AG09319 (cell line): ENCODE data around the gene SHROOM3.

Experiments used
- DNase-seq: peaks from one replicate; pipeline ENCODE4 v3.0.0-alpha.2; 2010; ENCODE audit warnings: low read depth; ENCODE audit errors: extremely low read depth
- CTCF ChIP-seq: IDR thresholded peaks from 2 replicates; pipeline ENCODE4 v1.5.1; 2011; ENCODE audit warnings: low read depth, mild to moderate bottlenecking, inconsistent platforms, low read length, moderate library complexity

The SHROOM3 gene

DNA sequence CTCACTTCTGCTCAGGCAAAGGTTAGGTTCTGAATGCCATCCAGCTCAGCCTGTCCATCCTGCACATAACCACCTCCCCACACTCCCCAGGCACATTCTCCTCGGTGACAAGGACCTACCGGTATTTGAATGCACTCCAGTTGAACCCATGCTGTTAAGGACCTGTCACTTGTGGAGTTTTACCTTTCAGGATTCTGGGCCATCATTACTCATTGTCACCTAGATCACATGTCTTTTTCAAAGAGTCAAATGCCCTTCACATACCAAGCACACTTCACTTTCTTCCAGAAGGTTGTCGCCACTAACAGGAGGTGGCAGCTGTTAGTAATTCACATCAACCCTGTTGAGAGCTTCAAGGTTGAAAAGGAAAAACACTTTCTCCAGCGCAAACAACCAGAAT lies 244.7 kb downstream of the SHROOM3 start:
- no peak for DNase-seq
- TF ChIP-seq CTCF, result no peak

DNA sequence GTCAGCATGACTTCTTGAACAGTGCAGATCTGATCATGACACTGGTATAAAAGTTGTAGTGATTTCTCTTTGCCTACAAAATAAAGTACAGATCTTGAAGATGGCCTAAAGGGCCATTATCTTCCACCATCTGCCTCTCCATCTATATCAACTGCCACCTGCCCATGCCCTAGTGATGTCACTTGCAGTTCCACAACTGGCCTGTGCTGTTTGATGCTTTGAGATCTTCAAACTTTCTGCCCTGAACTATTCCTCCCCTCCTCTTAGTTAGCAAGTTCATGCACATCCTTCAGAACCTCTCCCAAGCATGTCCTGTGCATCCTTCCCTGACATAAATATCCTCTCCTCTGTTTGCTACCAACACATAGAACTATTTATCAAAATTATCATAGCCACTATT lies 245.9 kb downstream of the SHROOM3 start:
- no peak for DNase-seq
- TF ChIP-seq CTCF, result no peak

DNA sequence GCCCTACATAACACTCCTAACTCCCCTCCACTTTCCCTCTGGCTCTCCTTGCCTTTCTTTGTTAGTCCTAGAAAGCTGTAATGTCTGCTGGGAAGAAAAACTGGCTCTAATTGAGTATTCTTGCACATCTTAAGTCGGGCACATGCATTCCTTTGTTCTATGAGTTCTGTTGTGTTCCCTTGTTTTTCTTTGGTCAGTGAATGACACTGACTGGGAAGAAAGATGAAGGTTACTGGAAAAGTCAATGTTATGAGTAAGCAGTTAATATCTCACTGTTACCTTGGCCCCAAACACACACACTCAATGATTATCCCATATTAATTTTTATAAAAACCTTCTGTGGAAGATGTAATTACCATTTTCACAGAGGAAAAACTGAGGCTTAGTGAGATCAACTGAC lies 247.0 kb downstream of the SHROOM3 start:
- no peak for DNase-seq

DNA sequence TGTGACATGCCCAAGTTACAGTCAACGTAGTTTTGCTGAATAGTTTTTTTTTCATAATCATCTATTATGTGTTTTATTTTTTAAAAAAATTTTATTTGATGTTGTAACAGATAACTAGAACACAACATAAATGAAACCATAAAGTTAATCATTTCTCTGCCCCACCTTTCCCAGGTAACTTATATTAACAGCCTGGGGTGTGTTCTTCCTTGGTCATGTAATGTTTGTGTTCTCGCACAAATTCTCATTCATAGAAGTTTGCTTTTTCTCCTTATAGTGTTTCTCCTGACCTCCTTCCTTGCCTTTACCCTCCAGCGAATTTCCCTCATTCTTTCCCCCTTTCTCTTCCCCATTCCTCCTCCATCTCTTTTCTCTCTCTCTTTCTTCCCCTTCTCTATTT lies 248.1 kb downstream of the SHROOM3 start:
- no peak for TF ChIP-seq CTCF
- DNase-seq, result no peak

More for the DNA sequence above, 247.0 kb downstream of the SHROOM3 start:
- no peak for TF ChIP-seq CTCF

GRCh38 chr4:76687746-76688448 lies 252.9 kb downstream of the SHROOM3 start:
- no peak for TF ChIP-seq CTCF
- DNase-seq, result no peak

- DNase-seq, result no peak
- no peak for TF ChIP-seq CTCF
Measured at GRCh38 chr4:76688619-76689144, 253.7 kb downstream of the SHROOM3 start.

DNA sequence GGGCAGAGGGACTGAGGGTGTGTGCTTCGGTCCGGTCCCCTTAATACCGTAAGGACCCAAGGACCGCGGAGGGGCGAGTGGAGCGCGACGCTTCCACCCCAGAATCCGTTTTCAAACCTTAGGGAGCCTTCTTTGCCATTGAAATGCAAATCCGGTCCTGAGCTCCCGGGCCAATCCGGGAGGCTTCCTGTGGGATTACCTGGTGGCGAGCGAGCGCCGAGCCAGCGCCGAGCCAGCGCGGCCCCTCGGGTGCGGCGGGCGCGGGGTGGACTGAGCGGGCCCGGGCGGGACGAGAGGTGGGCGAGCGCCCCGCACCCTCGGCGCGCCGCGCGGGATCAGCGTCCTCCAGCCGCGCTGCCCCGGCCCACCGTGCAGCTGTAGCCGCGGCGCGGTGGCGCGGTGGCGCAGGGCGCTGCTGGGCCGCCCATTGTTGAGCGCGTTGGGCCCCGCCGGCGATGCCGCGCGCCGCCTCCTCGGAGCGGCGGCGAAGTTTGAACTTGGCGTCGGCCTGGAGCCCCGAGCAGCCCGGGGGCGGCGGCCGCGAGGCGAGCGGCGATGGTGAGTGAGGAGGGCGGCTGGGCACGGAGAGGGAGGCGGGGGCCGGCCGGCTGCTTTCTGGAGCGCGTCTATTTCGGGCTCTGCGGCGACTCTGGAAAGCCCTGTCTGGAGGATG lies 254.3 kb downstream of the SHROOM3 start:
- no peak for TF ChIP-seq CTCF
- no peak for DNase-seq
